Astrocyte (in vitro differentiated cells and primary cell): Measurements from ENCODE around the gene MYBPC1.

Experiments
- CTCF ChIP-seq: IDR thresholded peaks from 2 replicates; pipeline ENCODE4 v1.5.1; 2011; ENCODE audit warnings: low read depth, mild to moderate bottlenecking, inconsistent platforms, low read length, moderate library complexity; ENCODE audit not compliant: insufficient read depth
- EZH2 ChIP-seq: IDR thresholded peaks from 2 replicates; pipeline ENCODE4 v1.6.1; 2012; ENCODE audit warnings: mild to moderate bottlenecking, low read length, inconsistent platforms; ENCODE audit not compliant: insufficient read depth

GRCh38 chr12:101733166-101733565 is 138.4 kb downstream of the MYBPC1 start:
- TF ChIP-seq CTCF: no peak
- no peak for TF ChIP-seq EZH2
